Measurements from ENCODE around the gene TRMO.
A peak's percentile ranks its signal among the peaks of the same experiment; 100 is the strongest.
"Not testable (repeated sequence)": the region's sequence is repeated elsewhere in the genome, so short reads cannot be mapped to it uniquely, and the experiment has no call there.

TRMO gene

DNA sequence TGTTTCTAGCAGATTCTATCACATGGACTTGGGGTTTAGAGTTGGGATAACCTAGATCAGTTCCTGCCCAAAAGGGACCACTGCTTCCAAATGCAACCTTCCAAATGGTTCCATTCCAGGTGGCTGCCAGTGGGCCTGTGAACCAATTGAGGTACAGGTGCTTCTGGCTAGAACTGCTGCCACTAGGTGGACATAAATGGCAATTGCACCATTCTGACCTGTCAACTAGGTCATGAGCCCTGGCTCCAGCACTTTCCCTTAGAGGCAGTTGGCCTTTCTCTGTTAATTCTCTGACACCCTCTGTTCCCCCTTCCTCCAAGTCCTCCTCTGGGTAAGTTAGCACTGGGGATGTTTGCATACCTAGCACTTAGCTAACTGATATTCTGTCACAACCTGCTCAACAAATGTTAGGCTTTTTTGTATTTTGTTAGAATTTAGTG is 32.3 kb upstream of the TRMO start:
- peak; percentile 33 to 47 (median 46) for DNase-seq
- H3K27ac Mint-ChIP-seq = no peak overlapping the region
- H3K4me3 Mint-ChIP-seq = no peak overlapping the region
- ATAC-seq (replicated peaks) = peak; percentile 97
- H3K9me3 Mint-ChIP-seq = no peaks in the 10 kb centered on the region
- peaks cover 9 to 10% of the 10 kb centered on the region in 2 donors for H3K27me3 Mint-ChIP-seq
- no peaks in the 10 kb centered on the region for H3K4me1 Mint-ChIP-seq (ENCODE audit: low read depth in 2 of 2)
- no peaks in the 10 kb centered on the region for H3K36me3 Mint-ChIP-seq (ENCODE audit: insufficient read depth)

DNA sequence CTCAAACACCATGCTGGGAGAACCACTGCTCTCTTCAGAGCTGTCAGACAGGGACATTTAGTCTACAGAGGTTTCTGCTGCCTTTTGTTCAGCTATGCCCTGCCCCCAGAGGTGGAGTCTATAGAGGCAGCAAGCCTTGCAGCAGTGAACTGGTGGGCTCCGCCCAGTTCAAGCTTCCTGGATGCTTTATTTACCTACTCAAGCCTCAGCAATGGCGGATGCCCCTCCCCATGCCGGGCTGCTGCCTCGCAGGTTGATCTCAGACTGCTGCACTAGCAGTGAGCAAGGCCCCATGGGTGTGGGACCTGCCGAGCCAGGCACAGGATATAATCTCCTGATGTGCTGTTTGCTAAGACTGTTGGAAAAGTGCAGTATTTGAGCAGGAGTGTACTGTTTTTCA is 28.6 kb upstream of the TRMO start:
- H3K4me1 Mint-ChIP-seq (ENCODE audit: low read depth in 2 of 2); H3K36me3 Mint-ChIP-seq (ENCODE audit: insufficient read depth); H3K4me3 Mint-ChIP-seq; H3K27ac Mint-ChIP-seq; H3K9me3 Mint-ChIP-seq: not testable (repeated sequence)
- ATAC-seq (replicated peaks) (peak; percentile 44), DNase-seq (peak in 1 of 3 experiments; percentile 15)
- peaks cover 21 to 27% of the 10 kb centered on the region in 2 donors for H3K27me3 Mint-ChIP-seq

DNA sequence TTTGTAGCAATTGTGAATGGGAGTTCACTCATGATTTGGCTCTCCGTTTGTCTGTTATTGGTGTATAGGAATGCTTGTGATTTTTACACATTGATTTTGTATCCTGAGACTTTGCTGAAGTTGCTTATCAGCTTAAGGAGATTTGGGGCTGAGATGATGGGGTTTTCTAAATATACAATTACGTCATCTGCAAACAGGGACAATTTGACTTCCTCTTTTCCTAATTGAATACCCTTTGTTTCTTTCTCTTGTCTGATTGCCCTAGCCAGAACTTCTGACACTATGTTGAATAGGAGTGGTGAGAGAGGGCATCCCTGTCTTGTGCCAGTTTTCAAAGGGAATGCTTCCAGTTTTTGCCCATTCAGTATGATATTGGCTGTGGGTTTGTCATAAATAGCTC is 24.8 kb upstream of the TRMO start:
- not testable (repeated sequence) for ATAC-seq (replicated peaks); H3K9me3 Mint-ChIP-seq

DNA sequence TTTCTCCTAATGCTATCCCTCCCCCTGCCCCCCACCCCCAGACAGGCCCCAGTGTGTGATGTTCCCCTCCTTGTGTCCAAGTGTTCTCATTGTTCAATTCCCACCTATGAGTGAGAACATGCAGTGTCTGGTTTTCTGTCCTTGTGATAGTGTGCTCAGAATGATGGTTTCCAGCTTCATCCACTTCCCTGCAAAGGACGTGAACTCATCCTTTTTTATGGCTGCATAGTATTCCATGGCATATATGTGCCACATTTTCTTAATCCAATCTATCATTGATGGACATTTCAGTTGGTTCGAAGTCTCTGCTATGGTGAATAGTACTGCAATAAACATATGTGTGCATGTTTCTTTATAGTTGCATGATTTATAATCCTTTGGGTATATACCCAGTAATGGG is 23.2 kb upstream of the TRMO start:
- not testable (repeated sequence) for DNase-seq; H3K4me3 Mint-ChIP-seq; H3K27ac Mint-ChIP-seq; H3K36me3 Mint-ChIP-seq (ENCODE audit: insufficient read depth); H3K4me1 Mint-ChIP-seq (ENCODE audit: low read depth in 2 of 2); ATAC-seq (replicated peaks); H3K9me3 Mint-ChIP-seq
- H3K27me3 Mint-ChIP-seq = peaks cover 21 to 26% of the 10 kb centered on the region in 2 donors

More for the DNA sequence above, 24.8 kb upstream of the TRMO start:
- H3K36me3 Mint-ChIP-seq (ENCODE audit: insufficient read depth); DNase-seq; H3K4me1 Mint-ChIP-seq (ENCODE audit: low read depth in 2 of 2); H3K27ac Mint-ChIP-seq; H3K4me3 Mint-ChIP-seq: not testable (repeated sequence)
- peaks cover 21 to 27% of the 10 kb centered on the region in 2 donors for H3K27me3 Mint-ChIP-seq

- Mint-ChIP-seq H3K36me3 (ENCODE audit: insufficient read depth) (no peaks in the 10 kb centered on the region), H3K27me3 (peaks cover 12 to 18% of the 10 kb centered on the region in 2 donors), H3K9me3 (no peaks in the 10 kb centered on the region), H3K27ac (no peak overlapping the region), H3K4me1 (ENCODE audit: low read depth in 2 of 2) (no peaks in the 10 kb centered on the region), H3K4me3 (no peak overlapping the region)
- ATAC-seq (replicated peaks) (no peak), DNase-seq (no peak)
Measured at GRCh38 chr9:97944612-97945011, 22.3 kb upstream of the TRMO start.

DNA sequence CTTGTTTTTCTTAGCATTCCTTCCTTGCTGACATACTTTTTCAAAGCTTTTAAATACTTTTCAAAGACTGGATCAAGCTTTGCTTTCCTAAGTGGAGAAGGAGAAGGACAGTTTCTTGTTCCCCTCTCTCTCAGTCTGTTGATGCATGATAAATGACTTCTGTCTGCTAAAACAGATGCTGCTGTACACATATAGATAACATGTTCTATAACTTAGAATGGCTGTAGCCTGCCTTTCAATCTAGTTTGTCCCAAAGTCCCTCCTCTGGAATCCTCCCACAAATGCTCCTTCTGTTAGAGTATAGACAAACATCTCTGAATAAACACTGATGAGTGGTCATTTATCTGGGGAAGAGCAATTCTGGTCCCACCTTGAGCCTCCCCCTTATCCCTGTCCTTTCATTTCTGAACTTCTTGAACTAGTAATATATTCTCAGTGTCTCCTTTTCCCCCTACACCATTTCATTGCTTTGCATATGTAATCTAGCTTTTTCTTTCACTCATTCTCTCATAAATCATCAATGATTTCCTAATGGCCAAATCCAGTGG is 21.1 kb upstream of the TRMO start:
- ATAC-seq (replicated peaks) = no peak
- H3K27me3 Mint-ChIP-seq = peaks cover 6 to 9% of the 10 kb centered on the region in 2 donors

GRCh38 chr9:97941323-97941722 is 19.0 kb upstream of the TRMO start:
- DNase-seq (no peak), ATAC-seq (replicated peaks) (no peak)
- Mint-ChIP-seq H3K4me1 (ENCODE audit: low read depth in 2 of 2) (peaks cover 14% of the 10 kb centered on the region in 2 donors), H3K27ac (no peak overlapping the region), H3K9me3 (no peaks in the 10 kb centered on the region), H3K27me3 (no peaks in the 10 kb centered on the region), H3K36me3 (ENCODE audit: insufficient read depth) (no peaks in the 10 kb centered on the region), H3K4me3 (no peak overlapping the region)

More for the DNA sequence above, 21.1 kb upstream of the TRMO start:
- no peaks in the 10 kb centered on the region for H3K36me3 Mint-ChIP-seq (ENCODE audit: insufficient read depth)
- no peak overlapping the region for H3K27ac Mint-ChIP-seq
- H3K4me3 Mint-ChIP-seq = no peak overlapping the region
- H3K9me3 Mint-ChIP-seq = no peaks in the 10 kb centered on the region
- no peak for DNase-seq
- H3K4me1 Mint-ChIP-seq (ENCODE audit: low read depth in 2 of 2) = peaks cover 4 to 5% of the 10 kb centered on the region in 2 donors

DNA sequence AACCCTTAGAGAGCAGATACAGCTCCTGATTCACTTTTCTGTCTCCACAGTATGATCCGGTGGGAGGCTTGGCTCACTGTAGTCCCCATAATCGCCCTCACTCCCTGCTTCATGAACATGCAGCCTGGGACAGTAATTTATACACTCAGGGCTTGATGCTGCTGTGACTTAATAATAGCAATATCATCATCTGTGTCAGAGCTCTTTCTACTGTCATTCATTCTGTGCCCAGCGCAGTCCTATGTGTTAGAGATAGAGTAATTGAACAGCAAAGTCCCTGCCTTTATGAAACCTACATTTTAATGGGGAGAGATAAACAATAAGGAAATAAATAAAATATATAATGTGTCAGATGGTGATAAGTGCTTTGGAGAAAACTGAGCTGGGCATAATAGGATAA is 18.4 kb upstream of the TRMO start:
- Mint-ChIP-seq H3K4me1 (ENCODE audit: low read depth in 2 of 2) (peaks cover 14% of the 10 kb centered on the region in 2 donors), H3K9me3 (no peaks in the 10 kb centered on the region), H3K27ac (peak overlapping the region in 1 of 2 donors; percentile 0), H3K27me3 (no peaks in the 10 kb centered on the region), H3K36me3 (ENCODE audit: insufficient read depth) (no peaks in the 10 kb centered on the region), H3K4me3 (no peak overlapping the region)
- ATAC-seq (replicated peaks) (no peak), DNase-seq (no peak)

DNA sequence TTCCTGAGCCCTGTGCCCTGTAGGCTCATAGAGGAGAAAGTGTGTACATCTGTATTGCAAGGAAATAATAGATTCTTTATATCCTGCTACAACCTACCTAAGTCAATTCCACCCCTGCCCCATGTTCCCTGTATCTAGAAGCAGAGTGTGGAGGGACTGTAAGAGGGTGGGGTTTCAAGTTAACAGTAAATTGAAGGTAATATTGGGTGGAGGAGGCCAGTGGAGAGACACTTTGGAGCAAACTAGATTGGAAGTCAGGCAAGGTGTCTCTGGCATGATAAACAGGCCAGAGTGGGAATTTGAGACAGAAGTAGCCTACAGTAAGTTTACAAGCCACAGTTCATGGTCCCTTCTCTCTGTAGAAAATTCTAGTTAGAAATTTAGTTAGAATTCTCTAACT is 17.9 kb upstream of the TRMO start:
- H3K36me3 Mint-ChIP-seq (ENCODE audit: insufficient read depth) = no peaks in the 10 kb centered on the region
- no peaks in the 10 kb centered on the region for H3K27me3 Mint-ChIP-seq
- H3K4me3 Mint-ChIP-seq = no peak overlapping the region
- no peak for DNase-seq
- peaks cover 14% of the 10 kb centered on the region in 2 donors for H3K4me1 Mint-ChIP-seq (ENCODE audit: low read depth in 2 of 2)
- peak overlapping the region in 1 of 2 donors; percentile 0 for H3K27ac Mint-ChIP-seq
- ATAC-seq (replicated peaks) = no peak
- H3K9me3 Mint-ChIP-seq = no peaks in the 10 kb centered on the region

DNA sequence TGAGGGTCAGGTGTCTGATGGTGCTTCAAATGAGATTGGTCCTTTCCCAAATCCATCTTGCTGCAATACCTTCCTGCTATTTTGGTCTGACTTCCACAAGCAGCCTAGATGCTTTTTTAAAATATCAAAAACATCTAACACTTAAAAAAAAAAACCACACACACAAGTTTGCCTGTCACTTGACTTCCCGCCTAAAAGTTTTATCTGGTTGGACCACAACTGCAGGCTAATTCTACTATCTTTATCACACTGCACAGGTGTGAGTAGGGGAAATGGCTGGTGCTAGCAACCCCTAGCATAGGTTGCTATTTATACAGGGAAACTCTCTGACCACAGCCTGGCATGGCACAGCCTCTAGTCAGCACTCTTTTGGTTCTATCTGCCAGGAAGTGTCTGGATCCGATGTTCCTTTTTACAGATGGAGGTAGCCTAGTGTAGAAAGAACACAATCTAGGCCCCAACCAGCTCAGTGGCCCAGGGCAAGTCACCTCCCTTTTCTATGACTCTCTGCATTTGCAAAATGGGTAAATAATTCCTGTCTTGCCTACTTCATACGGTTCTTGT is 15.9 kb upstream of the TRMO start, which contains the start of gene HEMGN:
TSS of gene HEMGN (minus strand) at position 92 of the 564 bp plus-strand sequence. CDS start at position 56, 36 bp downstream.
- Mint-ChIP-seq H3K4me3 (peak within 1 kb of the TSS; percentile 49 to 50), H3K4me1 (ENCODE audit: low read depth in 2 of 2) (peaks cover 14% of the 10 kb centered on the region in 2 donors), H3K36me3 (ENCODE audit: insufficient read depth) (no peaks in the 10 kb centered on the region), H3K27ac (peak within 1 kb of the TSS; percentile 87 to 91), H3K9me3 (no peaks in the 10 kb centered on the region), H3K27me3 (no peaks in the 10 kb centered on the region)
- ATAC-seq (replicated peaks) (peak; percentile 99), DNase-seq (peak; percentile 39 to 45 (median 40))

DNA sequence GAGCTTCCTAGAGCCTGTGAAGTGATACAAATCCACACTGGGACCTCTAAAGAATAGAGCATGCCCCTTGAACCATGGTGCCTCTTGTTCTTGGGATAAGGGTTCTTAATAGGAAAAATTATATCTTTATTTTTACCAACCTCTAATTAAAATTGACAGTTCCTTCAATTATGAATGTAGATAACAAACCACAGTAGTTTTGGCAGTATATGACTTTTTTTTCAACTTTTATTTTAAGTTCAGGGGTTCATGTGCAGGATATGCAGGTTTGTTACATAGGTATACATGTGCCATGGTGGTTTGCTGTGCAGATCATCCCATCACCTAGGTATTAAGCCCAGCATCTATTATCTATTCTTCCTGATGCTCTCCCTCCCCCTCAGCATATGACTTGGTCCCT is 14.7 kb upstream of the TRMO start:
- no peak for DNase-seq
- Mint-ChIP-seq H3K9me3 (no peaks in the 10 kb centered on the region), H3K4me1 (ENCODE audit: low read depth in 2 of 2) (peaks cover 14% of the 10 kb centered on the region in 2 donors), H3K27ac (peak overlapping the region in 1 of 2 donors; percentile 91), H3K27me3 (no peaks in the 10 kb centered on the region), H3K36me3 (ENCODE audit: insufficient read depth) (no peaks in the 10 kb centered on the region), H3K4me3 (no peak overlapping the region)
- no peak for ATAC-seq (replicated peaks)

DNA sequence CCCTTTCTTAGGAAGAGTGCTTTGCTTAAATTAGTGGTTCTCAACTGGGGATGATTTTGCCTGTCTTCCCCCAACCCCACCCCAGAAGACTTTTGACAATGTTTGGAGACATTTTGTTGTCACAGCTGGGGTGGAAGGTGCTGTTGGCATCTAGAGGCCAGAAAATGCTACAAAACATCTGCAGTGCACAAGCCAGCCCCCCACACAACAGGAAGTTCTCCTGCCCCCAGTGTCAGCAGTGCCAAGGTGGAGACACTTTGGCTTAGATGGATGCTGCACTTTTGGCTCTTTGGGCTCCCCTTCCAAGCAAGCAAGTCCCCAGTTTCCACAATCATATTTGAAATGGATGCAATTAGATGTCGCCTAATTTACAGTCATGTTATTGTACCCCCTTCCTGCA is 13.0 kb upstream of the TRMO start:
- ATAC-seq (replicated peaks) (no peak), DNase-seq (no peak)
- Mint-ChIP-seq H3K27me3 (no peaks in the 10 kb centered on the region), H3K4me3 (no peak overlapping the region), H3K4me1 (ENCODE audit: low read depth in 2 of 2) (peaks cover 28% of the 10 kb centered on the region in 2 donors), H3K9me3 (no peaks in the 10 kb centered on the region), H3K27ac (no peak overlapping the region), H3K36me3 (ENCODE audit: insufficient read depth) (no peaks in the 10 kb centered on the region)

DNA sequence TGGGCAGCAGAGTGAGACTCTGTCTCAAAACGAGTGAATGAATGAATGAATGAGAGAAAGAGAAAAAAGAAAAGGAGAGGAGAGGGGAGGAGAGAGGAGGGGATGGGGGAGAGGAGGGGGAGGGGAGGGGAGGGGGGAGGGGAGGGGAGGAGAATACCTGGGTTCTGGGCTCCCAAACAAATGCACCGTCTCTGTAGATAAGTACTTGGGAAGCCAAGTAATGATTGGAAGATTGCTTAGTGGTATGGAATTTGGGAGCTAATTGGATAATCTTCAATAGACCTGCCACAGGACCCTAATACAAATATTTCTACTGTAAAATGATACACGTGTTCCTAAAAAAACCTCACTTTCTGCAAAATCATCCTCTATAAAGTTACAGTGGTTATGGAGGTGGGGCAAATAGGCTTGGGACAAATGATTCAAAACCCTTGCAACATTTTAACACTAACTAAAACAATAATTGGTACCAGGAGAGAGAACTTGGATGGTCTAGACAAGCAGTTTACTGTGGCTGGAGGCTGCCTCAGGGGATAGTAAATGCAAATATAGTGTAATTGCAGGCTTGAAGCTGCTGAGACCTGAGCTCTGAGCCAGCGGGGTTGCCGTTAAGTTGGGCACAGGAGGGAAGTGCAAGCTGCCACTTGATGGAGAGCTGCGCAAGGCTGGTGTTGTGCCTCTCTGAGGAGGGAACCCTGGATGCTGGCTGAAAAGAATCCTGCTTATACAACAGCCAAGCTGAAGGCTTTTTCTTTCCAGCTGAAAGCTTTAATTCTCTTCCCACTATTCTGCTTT is 12.2 kb upstream of the TRMO start:
- no peak for DNase-seq
- no peaks in the 10 kb centered on the region for H3K9me3 Mint-ChIP-seq
- H3K4me3 Mint-ChIP-seq = no peak overlapping the region
- ATAC-seq (replicated peaks) = no peak
- peaks cover 28 to 32% of the 10 kb centered on the region in 2 donors for H3K4me1 Mint-ChIP-seq (ENCODE audit: low read depth in 2 of 2)
- H3K27me3 Mint-ChIP-seq = no peaks in the 10 kb centered on the region
- no peaks in the 10 kb centered on the region for H3K36me3 Mint-ChIP-seq (ENCODE audit: insufficient read depth)
- no peak overlapping the region for H3K27ac Mint-ChIP-seq
